GM13976 (cell line): ENCODE results near the gene MRNIP.
A peak's percentile ranks its signal among the peaks of the same experiment; 100 is the strongest.

ENCODE experiments used
- DNase-seq: peaks from one replicate; pipeline ENCODE4 v3.0.0; 2012; ENCODE audit warnings: low spot score
- CTCF ChIP-seq: IDR thresholded peaks from 2 replicates; pipeline ENCODE4 v1.5.1; 2012; ENCODE audit warnings: borderline replicate concordance, mild to moderate bottlenecking; ENCODE audit not compliant: insufficient read depth; ENCODE audit errors: extremely low read depth, missing control alignments, control extremely low read depth
- in situ Hi-C: fragments of 300-500 bp; cut with MboI; formaldehyde crosslinking; loops from one replicate; pipeline ENCODE4 v1.12.0; 2022; ENCODE audit warnings: low sequenced_read_pairs, mixed read lengths, inconsistent platforms; ENCODE audit not compliant: unreplicated experiment

Gene MRNIP

GRCh38 chr5:179862891-179863290, 4.3 kb upstream of the MRNIP start:
- TF ChIP-seq CTCF: no peak

GRCh38 chr5:179862296-179862695, 3.7 kb upstream of the MRNIP start:
- DNase-seq: no peak
- in situ Hi-C loops: no loop called here
- TF ChIP-seq CTCF: no peak

More at GRCh38 chr5:179862891-179863290, 4.3 kb upstream of the MRNIP start:
- DNase-seq: no peak
- in situ Hi-C loops: no loop called here

DNA sequence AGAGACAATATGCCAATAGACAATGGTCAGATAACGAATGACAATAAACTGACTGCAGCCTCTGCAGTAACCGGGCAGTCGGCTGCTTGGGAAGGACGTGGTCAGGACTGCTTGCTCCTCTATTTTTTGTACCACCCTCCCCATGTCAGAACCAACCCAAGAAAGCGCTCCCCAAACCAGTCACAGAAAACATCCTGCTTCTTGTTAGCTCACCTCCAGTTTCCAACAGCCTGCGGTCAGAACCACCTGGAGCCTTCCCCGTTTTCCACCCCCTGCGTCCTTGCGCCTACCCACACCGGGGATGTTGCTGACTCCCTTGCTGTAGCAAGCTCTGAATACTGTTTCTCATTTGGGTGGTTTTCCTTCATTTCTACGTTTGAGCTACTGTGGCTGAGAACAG, 1.7 kb upstream of the MRNIP start:
- no peak for TF ChIP-seq CTCF
- DNase-seq: no peak
- in situ Hi-C loops: no loop called here

- peak; percentile 72 for DNase-seq
- TF ChIP-seq CTCF: no peak
- in situ Hi-C loops: no loop called here
Measured at GRCh38 chr5:179858241-179858585, 404 bp downstream of the MRNIP start.

DNA sequence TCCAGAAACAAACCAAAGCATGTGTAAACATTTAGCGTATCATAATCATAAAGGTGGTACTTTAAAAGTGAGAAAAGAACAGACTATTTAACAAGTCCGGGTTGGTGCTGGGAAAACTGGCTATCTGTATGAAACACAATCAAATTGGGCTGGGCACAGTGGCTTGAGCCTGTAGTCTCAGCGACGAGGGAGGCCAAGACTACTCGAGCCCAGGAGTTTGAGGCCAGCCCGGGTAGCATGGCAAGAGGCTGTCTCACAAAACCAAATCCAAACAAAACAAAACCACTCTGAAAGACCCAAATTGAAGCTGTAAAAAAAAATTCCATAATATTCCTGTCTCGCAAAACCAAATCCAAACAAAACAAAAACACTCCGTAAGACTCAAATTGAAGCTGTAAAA, 4.3 kb downstream of the MRNIP start:
- no peak for DNase-seq
- in situ Hi-C loops: no loop called here
- TF ChIP-seq CTCF: no peak

- in situ Hi-C loops: no loop called here
- TF ChIP-seq CTCF: no peak
- DNase-seq: no peak
Measured at GRCh38 chr5:179852993-179853547, 5.5 kb downstream of the MRNIP start.

GRCh38 chr5:179841621-179842020, 17.0 kb downstream of the MRNIP start:
- in situ Hi-C loops: no loop called here
- no peak for DNase-seq
- TF ChIP-seq CTCF: no peak
